Retina (tissue), 1 donor: Measurements from ENCODE around the gene USP36.
A peak's percentile ranks its signal among the peaks of the same experiment; 100 is the strongest.
"Not testable (repeated sequence)": the region's sequence is repeated elsewhere in the genome, so short reads cannot be mapped to it uniquely, and the experiment has no call there.

Source experiments
- DNase-seq: peaks from one replicate; pipeline ENCODE4 v3.0.0-alpha.2; 2016

The USP36 gene

DNA sequence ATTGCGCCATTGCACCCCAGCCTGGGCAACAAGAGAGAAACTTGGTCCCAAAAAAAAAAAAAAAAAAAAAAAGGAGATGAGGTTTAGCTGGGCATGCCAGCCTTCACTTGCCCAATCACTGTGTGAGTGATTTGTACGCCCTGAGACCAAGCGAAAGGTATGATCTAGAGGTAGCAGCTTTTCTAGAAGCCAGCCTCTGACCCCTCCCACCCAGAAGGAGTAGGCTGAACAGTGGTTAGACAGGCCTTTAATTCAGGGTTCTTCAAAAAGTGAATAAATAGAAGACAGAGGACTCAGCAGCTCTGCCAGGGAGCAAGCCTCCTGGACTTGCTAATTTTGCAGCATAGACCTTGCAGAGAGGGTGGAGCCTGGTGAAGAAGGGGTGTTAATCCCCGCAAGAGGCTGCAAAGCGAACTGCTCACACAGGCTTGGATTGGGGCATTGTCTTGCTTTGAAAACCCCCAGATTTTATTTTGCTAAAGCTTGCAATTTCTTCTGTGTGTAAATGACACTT, 51.4 kb downstream of the USP36 start:
- DNase-seq, result no peak

DNA sequence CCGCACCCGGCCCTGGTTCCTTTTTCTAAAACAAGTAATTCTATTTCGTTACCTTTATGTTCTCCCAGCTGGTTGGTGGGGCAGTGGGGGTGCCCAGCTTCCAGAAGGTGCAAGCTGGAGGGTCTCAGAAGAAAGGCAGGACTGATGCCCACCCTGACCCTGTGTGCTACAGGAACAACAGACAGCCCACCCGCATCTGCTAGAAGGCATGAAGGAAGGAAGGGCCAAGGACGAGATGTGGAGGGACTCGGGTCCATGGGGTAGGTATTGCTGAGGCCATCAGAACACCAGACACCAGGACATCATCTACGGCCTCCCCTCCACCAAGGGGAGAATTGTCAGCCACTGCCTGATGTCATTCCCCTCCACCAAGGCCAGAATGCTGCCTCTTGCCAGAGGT, 52.2 kb downstream of the USP36 start:
- DNase-seq, result no peak

DNA sequence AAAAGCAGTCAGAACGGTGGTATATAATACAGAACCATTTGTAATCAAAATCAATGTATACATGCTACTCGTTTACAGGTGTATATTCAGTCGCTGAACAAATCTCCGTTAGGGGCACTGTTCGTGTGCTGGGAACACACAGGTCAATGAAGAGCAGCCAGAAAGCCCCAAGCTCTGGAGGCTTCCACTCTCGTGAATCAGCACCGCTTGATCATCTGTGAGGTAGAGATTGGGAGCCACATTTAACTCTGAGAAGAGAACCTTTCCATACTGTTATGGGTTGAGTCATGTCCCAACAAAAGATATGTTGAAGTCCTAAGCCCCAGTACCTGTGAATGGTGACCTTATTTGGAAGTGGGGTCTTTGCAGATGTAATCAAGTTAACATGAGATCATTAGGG, 53.2 kb downstream of the USP36 start:
- DNase-seq, result no peak

DNA sequence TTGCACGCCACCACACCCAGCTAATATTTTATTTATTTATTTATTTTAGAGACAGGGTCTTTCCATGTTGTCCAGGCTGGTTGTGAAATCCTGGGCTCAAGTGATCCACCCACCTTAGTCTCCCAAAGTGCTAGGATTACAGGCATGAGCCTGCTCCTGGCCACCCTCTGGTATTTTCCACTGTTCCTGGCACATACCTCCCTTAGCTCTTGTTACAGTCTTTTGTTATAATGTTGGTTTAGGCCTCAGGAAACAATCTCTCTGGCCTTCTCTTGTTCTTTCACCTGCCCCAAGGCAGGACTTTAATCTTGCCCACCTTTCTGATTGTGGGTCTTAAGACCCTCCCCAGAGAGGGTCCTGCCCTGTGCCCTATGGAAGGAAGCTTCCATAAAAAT, 55.0 kb downstream of the USP36 start:
- no peak for DNase-seq

GRCh38 chr17:78785011-78785662, 55.5 kb downstream of the USP36 start:
- DNase-seq, result no peak

- DNase-seq, result no peak
Observed at GRCh38 chr17:78784352-78784751, 56.3 kb downstream of the USP36 start.

- DNase-seq, result no peak
Observed at GRCh38 chr17:78783711-78784324, 56.8 kb downstream of the USP36 start.

GRCh38 chr17:78781893-78782304, 58.7 kb downstream of the USP36 start, which contains the start of gene CYTH1:
Gene CYTH1, minus strand, starts transcription at chr17:78782273. Its CDS starts 50 bp downstream, at chr17:78782223.
- DNase-seq, result peak; percentile 47

GRCh38 chr17:78781104-78781892, 59.3 kb downstream of the USP36 start:
- DNase-seq, result peak; percentile 48

- no peak for DNase-seq
Observed at GRCh38 chr17:78780335-78780734, 60.3 kb downstream of the USP36 start.

DNA sequence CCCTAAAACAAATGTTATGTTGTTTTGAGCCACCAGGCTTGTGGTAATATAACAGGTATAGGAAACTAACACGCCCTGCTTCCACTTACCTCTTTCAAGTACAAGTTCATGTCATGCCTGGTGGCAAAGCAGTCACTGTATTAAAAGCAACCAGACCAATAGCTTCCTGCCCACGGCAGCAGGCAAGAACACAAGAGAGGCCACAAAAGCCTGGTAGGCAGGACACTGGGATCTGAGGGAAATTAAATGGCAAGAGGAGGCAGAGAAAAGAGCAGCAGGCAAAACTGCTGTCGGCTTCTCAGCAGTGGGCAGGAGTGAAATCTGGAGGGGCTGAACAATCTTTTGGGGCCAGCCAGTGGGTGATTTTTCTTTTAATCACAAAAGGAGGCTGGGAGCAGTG, 60.8 kb downstream of the USP36 start:
- DNase-seq, result no peak

- DNase-seq, result not testable (repeated sequence)
Observed at GRCh38 chr17:78779286-78779651, 61.3 kb downstream of the USP36 start.

DNA sequence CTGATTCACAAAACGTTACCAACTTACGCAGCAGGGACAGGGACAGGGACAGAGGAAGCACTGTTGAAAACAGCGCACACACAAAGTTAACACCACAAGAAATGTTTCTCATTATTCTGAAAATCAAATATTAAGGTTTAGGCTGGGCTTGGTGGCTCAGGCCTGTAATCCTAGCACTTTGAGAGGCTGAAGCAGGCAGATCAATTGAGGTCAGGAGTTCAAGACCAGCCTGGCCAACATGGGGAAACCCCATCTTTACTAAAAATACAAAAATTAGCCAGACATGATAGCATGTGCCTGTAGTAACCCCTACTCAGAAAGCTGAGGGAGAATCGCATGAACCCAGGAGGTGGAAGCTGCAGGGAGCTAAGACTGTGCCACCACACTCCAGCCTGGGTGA, 62.7 kb downstream of the USP36 start:
- no peak for DNase-seq

DNA sequence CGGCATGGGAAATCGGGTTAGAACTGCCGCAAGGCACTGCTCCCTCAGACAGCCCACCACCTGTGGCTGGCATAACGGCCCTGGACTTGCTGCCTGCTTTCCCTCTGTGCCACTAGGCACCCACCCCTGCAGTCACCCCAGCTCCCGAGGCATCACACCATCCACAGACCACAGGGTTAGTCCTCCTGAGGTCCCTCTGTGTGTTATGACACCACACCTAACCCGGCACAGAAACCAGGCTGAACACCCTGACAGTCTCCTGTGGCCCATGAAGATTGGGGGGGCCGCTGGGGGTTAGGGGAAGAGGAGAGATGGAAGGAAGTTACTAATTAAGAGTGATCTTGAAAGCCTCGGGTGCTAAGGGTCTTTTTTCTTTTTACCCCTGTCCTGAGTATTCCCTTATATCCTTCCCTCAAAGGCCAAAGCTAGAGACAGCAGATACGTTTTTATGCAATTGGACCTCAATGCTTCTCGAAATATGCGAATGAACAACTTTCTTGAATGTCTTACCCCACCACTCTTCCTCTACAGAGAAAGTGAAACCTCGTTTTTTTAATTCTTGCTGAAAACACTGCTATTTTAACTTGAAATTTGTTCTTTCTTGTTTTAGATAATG, 65.5 kb downstream of the USP36 start:
- DNase-seq, result no peak

DNA sequence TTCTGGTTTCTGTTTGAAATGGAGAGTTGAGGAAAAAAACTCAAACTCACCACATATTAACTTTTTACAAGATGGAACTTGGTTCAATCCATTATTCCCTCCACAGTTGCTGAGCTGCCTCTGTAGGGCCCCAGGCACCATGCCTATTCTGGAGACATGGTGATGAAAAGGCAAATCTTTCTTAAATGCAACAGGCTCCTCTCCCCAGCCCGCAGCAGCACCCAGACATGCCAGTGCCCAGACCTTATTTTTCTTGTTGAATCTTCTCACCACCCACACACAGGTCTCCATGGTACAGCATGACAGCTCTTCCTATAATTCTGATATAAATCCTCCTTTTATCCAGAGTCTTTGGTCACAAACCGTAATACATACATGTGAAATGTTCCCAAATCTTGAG, 66.2 kb downstream of the USP36 start:
- DNase-seq, result no peak

DNA sequence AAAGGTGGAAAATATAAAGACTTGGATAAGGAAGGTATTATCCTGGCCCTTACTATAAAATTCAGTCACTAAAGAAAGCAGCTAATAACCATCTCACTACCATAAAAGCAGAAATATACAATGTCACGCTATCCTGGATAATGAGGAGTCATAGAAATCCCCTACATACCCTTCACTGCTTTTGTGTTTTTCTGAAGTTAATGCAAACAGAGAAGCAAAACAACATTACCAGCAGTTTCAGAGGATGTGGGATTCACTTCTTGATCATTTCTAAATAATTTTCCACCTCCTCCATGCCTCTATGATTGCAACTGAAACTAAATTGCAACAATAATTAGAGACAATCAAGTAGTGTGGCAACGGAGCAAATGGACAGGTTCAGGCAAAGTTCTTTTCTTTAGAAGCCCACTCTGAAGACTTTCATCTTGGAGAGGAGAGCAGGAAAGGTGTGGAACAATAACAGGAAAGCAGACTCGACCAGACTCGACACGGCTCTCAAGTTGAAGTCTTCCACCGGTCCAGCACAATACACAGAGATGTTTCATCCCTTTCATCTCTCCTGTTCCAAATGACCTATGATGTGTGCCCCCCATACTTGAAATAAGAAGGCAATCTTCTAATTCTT, 68.7 kb downstream of the USP36 start:
- DNase-seq, result no peak

- DNase-seq, result no peak
Observed at GRCh38 chr17:78769196-78769773, 71.3 kb downstream of the USP36 start.

DNA sequence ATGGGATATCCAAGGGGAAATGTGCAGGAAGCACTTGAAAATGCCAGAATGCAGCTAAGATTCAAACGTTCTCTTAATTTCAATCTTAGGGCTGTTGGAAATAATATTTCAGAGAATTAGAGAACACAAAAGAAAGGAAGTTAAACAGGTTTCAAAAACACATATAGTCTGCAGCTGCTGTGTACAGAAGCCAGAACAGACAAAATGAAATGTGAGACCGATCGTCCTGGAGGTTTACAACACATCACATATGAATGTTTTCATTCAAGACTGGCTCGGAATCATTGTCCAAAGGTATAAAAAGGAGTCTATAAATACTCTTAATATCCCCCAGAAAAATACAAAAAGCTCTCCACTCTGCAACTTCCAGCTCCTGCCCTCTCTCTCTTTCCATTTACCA, 72.8 kb downstream of the USP36 start:
- DNase-seq, result no peak

GRCh38 chr17:78766743-78767294, 73.8 kb downstream of the USP36 start:
- no peak for DNase-seq

GRCh38 chr17:78766225-78766624, 74.4 kb downstream of the USP36 start:
- DNase-seq, result no peak

GRCh38 chr17:78765821-78766220, 74.8 kb downstream of the USP36 start:
- DNase-seq, result no peak

DNA sequence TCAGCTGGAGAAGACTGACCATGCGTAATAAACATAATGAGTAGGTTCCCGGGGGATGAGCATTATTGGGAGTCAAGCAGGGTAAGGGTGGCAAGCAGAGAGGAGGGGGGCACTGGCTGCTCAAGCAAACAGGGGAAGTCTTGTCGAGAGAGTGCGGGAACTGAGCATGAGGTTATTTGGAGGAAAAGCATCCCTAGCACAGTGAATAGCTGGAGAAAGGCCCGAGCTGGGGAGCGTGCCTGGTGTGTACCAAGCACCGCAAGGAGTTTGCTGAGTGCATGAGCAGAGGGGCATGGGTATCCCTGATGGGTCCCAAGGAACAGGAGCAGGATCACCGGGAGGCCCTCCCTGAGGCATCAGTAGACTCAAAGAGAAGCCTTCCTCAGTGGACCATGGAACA, 75.7 kb downstream of the USP36 start:
- peak; percentile 22 for DNase-seq
